Stimulated activated naive B cell treated with anti-CD40 and anti-IgM and Interleukin-4, amounts not matched to agents 10 μg/mL and 1 μg/mL and 100 μg/mL, for 72 hours (primary cell): ENCODE data around the gene MPP4.

Source experiments
- ATAC-seq, 2 donors: fragments of 150-1000 bp; cut with Tn5 transposase; replicated peaks; 2 replicates each; pipeline ENCODE4 v1.10.0; 2021; ENCODE audit warnings: moderate library complexity in 1 of 2
- DNase-seq: peaks from one replicate; pipeline ENCODE4 v3.0.0; 2021
- H3K27ac Mint-ChIP-seq: one replicate; pipeline ENCODE4 v1.8.0; 2022; ENCODE audit warnings: mild to moderate bottlenecking, mixed read lengths
- H3K27me3 Mint-ChIP-seq, 2 donors: one replicate each; pipeline ENCODE4 v1.8.0; 2022; ENCODE audit warnings: mixed read lengths in 2 of 2
- H3K36me3 Mint-ChIP-seq, 2 donors: one replicate each; pipeline ENCODE4 v1.8.0; 2022; ENCODE audit warnings: mixed read lengths in 2 of 2, mild to moderate bottlenecking in 1 of 2
- H3K4me1 Mint-ChIP-seq, 2 donors: one replicate each; pipeline ENCODE4 v1.8.0; 2022; ENCODE audit warnings: mixed read lengths in 2 of 2, mild to moderate bottlenecking in 1 of 2
- H3K4me3 Mint-ChIP-seq, 2 donors: one replicate each; pipeline ENCODE4 v1.8.0; 2022; ENCODE audit warnings: mild to moderate bottlenecking in 2 of 2, mixed read lengths in 2 of 2, moderate library complexity in 1 of 2
- H3K9me3 Mint-ChIP-seq, 2 donors: one replicate each; pipeline ENCODE4 v1.8.0; 2022; ENCODE audit warnings: mixed read lengths in 2 of 2, mild to moderate bottlenecking in 1 of 2

MPP4 gene, protein sequence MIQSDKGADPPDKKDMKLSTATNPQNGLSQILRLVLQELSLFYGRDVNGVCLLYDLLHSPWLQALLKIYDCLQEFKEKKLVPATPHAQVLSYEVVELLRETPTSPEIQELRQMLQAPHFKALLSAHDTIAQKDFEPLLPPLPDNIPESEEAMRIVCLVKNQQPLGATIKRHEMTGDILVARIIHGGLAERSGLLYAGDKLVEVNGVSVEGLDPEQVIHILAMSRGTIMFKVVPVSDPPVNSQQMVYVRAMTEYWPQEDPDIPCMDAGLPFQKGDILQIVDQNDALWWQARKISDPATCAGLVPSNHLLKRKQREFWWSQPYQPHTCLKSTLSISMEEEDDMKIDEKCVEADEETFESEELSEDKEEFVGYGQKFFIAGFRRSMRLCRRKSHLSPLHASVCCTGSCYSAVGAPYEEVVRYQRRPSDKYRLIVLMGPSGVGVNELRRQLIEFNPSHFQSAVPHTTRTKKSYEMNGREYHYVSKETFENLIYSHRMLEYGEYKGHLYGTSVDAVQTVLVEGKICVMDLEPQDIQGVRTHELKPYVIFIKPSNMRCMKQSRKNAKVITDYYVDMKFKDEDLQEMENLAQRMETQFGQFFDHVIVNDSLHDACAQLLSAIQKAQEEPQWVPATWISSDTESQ

DNA sequence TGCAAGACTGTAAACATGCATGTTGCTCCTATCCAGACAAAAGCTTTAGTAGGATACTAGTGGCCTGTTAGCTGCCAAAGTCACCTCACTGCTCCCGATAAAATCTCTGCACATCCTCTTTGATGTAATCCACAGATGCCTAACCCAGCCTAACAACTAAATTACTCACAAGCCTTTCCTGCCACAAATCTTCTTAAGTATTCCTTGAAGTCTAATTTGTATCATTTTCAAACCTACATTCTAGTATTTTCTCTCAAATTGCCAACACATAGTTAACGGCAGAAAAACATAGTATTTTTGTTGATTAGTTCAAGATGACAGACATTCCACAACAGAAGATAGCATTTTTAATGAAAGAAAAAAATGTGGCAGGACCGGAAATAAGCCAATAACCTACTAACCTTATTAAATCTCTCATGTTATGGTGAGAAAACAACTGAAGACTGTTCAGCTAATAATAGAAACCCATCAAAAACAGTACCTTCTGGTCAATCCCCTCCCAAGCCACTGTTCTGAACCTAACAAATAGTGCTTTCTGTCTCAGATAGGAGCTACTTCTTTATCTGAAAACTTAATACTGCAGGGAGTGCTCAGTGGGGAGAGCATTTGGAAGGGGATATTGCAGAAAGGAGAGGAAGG lies at the start of gene MPP4:
Gene MPP4, minus strand, starts transcription at position 57 of the 639 bp plus-strand sequence. CDS start 4,690 bp downstream, outside the sequence.
- no peak within 1 kb of the TSS for H3K27ac Mint-ChIP-seq
- no peaks in the 10 kb centered on the region for H3K27me3 Mint-ChIP-seq
- no peak within 1 kb of the TSS for H3K4me3 Mint-ChIP-seq
- no peaks in the 10 kb centered on the region for H3K4me1 Mint-ChIP-seq
- ATAC-seq = no peak
- H3K36me3 Mint-ChIP-seq = peaks cover 10 to 20% of the 10 kb centered on the region in 2 donors
- DNase-seq = no peak
- H3K9me3 Mint-ChIP-seq = no peaks in the 10 kb centered on the region

DNA sequence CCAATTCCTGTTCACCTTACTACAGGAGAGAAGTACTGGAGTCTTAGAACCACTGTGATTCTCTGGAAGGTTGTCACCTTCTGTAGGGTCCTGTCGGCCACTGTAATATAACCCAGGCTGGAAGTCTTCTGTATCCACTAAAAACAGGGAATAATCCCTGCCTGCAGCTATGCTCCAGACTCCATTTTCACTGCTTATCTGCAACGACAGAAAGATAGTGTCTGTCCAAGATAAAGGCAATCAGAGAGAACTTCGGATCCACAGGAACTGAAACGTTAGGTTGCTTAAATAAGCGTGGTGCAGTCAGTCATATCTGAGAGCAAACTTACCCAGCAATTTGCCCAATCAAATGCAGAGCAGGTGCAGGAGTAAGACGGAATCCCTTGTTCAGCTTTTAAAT lies 48.1 kb upstream of the MPP4 start:
- Mint-ChIP-seq H3K36me3 (peaks cover 26 to 42% of the 10 kb centered on the region in 2 donors), H3K9me3 (no peaks in the 10 kb centered on the region), H3K4me1 (no peaks in the 10 kb centered on the region), H3K27me3 (no peaks in the 10 kb centered on the region), H3K27ac (no peak overlapping the region), H3K4me3 (no peak overlapping the region)
- no peak for DNase-seq
- no peak for ATAC-seq

DNA sequence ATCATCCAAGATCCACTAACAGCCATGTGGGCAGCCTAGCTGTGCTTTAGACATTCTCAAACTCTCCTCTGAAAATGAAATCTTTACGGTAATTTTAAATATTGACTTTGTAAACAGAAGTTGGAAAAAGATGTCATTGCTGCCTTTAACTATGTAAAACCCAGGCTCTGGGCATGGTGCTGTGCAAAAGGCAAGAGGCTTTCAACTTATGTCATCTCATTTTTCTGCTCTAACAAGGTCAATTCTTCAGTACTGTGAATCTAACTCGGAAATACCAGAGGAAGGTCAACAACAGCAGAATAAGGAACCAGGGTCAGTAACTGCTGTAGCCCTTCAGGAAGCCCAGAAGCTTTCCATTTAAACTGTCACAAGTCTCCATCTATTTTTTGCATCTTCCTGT lies 37.0 kb upstream of the MPP4 start:
- DNase-seq (no peak), ATAC-seq (no peak)
- Mint-ChIP-seq H3K4me1 (no peaks in the 10 kb centered on the region), H3K27me3 (no peaks in the 10 kb centered on the region), H3K36me3 (peaks cover 17 to 24% of the 10 kb centered on the region in 2 donors), H3K27ac (no peak overlapping the region), H3K4me3 (no peak overlapping the region), H3K9me3 (no peaks in the 10 kb centered on the region)

DNA sequence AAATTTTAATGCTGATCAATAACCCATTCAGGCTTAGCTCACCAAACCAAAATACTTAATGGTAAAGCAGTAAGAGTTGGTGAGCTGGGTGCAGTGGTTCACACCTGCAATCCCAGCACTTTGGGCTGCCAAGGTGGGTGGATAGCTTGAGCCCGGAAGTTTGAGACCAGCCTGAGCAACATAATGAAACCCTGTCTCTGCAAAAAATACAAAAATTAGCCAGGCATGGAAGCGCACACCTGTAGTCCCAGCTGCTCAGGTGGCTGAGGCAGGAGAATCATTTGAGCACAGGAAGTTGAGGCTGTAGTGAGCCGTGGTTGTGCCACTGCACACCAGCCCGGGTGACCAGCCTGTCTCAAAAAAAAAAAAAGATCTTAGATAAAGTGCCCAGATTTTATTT lies 35.7 kb upstream of the MPP4 start:
- no peaks in the 10 kb centered on the region for H3K4me1 Mint-ChIP-seq
- ATAC-seq (no peak), DNase-seq (no peak)
- no peaks in the 10 kb centered on the region for H3K27me3 Mint-ChIP-seq
- H3K9me3 Mint-ChIP-seq = no peaks in the 10 kb centered on the region
- H3K27ac Mint-ChIP-seq = no peak overlapping the region
- H3K4me3 Mint-ChIP-seq = no peak overlapping the region
- H3K36me3 Mint-ChIP-seq = peaks cover 19 to 26% of the 10 kb centered on the region in 2 donors

DNA sequence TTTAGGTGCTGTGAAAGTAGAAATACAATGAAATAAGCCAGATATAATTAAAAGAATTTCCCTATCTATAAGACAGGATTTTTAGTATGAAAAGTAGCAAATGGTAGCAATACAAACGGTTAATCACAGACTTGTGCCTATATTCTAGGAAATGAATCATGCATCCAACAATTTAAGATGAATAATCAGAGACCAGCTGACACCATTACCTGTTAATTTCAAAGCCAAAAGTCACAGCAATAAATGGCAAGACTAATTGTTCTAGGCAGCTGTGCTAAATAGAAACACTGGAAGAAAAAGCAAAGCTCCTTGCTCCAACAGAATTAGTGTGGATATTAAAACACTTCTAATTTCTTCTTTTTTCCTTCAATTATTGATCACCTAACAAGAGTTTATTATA lies 35.1 kb upstream of the MPP4 start:
- Mint-ChIP-seq H3K9me3 (no peaks in the 10 kb centered on the region), H3K4me3 (no peak overlapping the region), H3K27ac (no peak overlapping the region), H3K27me3 (no peaks in the 10 kb centered on the region), H3K36me3 (peaks cover 16 to 27% of the 10 kb centered on the region in 2 donors), H3K4me1 (no peaks in the 10 kb centered on the region)
- DNase-seq (no peak), ATAC-seq (no peak)

DNA sequence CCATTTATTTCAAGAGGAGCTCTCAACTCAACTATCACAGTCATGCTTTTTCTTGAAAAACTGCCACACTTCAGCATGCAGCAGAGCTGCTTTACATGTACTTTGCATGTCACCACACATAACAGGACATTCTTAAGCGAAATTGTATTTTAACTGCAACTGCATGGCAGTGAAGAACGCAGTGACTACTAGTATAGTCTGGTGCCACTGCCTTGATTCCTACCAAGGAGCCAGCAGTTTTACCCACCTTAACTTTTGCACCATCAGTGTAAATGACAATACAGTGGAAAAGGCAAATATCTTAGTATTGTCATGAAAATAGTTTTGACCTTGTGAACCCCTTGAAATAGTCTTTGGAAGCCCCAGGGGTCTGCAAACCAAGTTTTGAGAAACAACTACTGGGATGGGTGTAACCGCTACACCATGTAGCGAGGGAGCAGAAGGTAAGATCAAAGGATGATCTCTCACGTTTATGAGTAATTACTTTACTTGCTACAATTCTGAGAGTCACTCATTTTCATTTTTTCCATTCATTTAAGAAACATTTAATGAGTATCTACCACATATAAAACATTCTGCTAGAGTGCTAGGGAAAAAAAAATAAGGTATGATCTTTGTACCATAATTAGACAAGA lies 32.3 kb upstream of the MPP4 start:
- no peak overlapping the region for H3K4me3 Mint-ChIP-seq
- no peaks in the 10 kb centered on the region for H3K27me3 Mint-ChIP-seq
- peaks cover 8 to 29% of the 10 kb centered on the region in 2 donors for H3K36me3 Mint-ChIP-seq
- H3K9me3 Mint-ChIP-seq = no peaks in the 10 kb centered on the region
- DNase-seq = no peak
- H3K27ac Mint-ChIP-seq = no peak overlapping the region
- no peaks in the 10 kb centered on the region for H3K4me1 Mint-ChIP-seq
- no peak for ATAC-seq

DNA sequence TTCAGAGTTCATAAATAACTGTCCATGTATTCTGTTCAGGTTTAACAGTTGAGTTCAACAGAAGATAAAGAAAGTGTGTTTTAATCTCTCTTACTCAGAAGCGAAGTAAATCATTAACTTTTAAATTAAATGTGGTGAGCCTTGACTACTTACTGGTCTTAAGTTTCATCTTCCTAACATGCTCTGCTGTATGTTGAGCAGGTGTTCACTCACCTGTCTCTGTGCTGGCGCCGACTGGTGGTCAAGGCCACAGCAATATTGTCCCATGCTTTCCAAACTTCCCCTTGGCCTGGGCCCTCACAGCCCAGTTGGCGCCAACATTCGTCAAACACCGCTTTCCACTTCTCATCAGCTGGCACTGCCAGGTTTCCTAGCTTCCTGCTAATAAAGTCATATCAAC lies 17.0 kb upstream of the MPP4 start:
- DNase-seq (no peak), ATAC-seq (no peak)
- H3K27me3 Mint-ChIP-seq = no peaks in the 10 kb centered on the region
- H3K4me1 Mint-ChIP-seq = no peaks in the 10 kb centered on the region
- no peak overlapping the region for H3K27ac Mint-ChIP-seq
- H3K4me3 Mint-ChIP-seq = no peak overlapping the region
- peaks cover under 1 to 5% of the 10 kb centered on the region in 2 donors for H3K9me3 Mint-ChIP-seq
- H3K36me3 Mint-ChIP-seq = peaks cover 48 to 58% of the 10 kb centered on the region in 2 donors

DNA sequence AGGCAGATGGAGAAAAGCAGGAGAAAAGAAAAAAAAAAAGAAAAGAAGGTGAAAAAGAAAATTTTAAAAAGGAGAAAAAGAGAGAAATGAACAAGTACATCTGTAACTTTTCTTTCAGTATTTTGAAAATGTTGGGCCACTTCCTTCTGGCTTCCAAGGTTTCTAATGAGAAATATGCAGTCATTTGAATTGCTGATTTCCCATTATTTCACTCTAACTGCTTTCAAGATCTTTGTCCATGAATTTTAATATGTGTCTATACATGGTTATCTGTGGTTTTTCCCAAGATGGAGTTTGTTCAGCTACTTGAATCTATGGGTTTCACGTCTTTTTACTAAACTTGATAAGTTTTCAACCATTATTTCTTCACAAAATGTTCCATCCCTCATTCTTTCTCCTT lies 14.3 kb upstream of the MPP4 start:
- no peak for DNase-seq
- no peak for ATAC-seq
- H3K4me3 Mint-ChIP-seq = no peak overlapping the region
- H3K27me3 Mint-ChIP-seq = no peaks in the 10 kb centered on the region
- H3K27ac Mint-ChIP-seq = no peak overlapping the region
- no peaks in the 10 kb centered on the region for H3K4me1 Mint-ChIP-seq
- H3K9me3 Mint-ChIP-seq = no peaks in the 10 kb centered on the region
- H3K36me3 Mint-ChIP-seq = peaks cover 41 to 49% of the 10 kb centered on the region in 2 donors

DNA sequence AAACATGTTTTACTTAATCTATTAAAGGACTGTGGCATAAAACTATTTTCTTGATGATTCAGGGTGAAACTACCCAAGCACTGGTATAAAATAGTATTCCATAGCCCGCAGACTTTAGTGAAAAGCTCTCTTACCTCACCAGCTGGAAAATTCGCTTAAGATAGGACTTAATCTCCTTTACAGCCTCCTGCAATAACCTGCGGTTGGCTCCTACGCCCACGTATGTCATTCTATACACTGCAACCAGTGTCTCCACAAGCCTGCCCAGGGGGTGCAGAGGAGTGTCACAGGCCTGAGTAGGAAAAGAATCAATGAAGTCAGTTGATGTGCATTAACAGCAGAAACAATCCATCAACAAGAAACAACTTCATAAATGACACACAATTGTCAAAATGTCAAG lies 11.3 kb upstream of the MPP4 start:
- ATAC-seq = no peak
- Mint-ChIP-seq H3K4me3 (no peak overlapping the region), H3K9me3 (no peaks in the 10 kb centered on the region), H3K4me1 (no peaks in the 10 kb centered on the region), H3K27me3 (no peaks in the 10 kb centered on the region), H3K27ac (no peak overlapping the region), H3K36me3 (peaks cover 31 to 50% of the 10 kb centered on the region in 2 donors)
- DNase-seq = no peak

DNA sequence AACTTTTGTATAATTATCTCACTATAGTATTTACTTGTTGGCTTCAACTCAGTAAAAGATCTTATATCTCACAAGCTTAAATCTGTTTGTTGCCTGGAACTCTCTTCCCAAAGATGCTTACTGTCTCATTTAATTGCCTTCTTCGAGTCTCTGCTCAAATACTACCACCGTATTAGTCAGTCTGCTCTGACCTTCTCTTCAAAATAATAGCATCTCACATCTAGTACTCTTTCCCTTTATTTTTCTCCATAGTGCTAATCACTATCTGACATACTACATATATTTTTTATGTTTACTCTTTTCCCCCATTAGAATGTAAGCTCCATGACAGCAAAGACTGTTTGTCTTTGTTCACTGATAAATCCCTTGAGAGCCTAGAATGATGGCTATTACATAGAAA lies 10.6 kb upstream of the MPP4 start:
- peaks cover 28 to 50% of the 10 kb centered on the region in 2 donors for H3K36me3 Mint-ChIP-seq

DNA sequence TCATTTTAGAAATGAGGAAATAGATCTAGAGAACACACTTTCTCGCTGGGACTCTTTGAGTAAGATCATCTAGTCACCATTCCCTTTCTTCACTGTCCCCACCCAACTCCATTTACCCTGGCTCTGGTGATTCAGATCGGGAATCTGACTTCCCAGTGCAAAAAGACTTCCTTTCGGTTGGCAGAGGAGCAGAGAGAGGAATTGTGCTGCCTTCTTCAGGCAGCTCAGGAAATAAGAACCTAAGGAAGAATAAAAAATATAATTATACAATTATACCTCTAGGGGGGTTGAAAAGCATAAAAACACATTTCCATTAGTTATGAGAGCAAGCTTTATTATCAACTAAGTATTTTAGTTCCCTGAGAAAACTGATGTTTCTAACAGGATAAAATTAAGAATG lies 9.3 kb upstream of the MPP4 start:
- Mint-ChIP-seq H3K36me3 (peaks cover 23 to 55% of the 10 kb centered on the region in 2 donors), H3K4me1 (no peaks in the 10 kb centered on the region), H3K4me3 (no peak overlapping the region), H3K27ac (no peak overlapping the region), H3K9me3 (no peaks in the 10 kb centered on the region), H3K27me3 (no peaks in the 10 kb centered on the region)
- DNase-seq = no peak
- ATAC-seq = no peak

More for the DNA sequence above, 10.6 kb upstream of the MPP4 start:
- Mint-ChIP-seq H3K27me3 (no peaks in the 10 kb centered on the region), H3K4me3 (no peak overlapping the region), H3K4me1 (no peaks in the 10 kb centered on the region), H3K9me3 (no peaks in the 10 kb centered on the region), H3K27ac (no peak overlapping the region)
- ATAC-seq (no peak), DNase-seq (no peak)

DNA sequence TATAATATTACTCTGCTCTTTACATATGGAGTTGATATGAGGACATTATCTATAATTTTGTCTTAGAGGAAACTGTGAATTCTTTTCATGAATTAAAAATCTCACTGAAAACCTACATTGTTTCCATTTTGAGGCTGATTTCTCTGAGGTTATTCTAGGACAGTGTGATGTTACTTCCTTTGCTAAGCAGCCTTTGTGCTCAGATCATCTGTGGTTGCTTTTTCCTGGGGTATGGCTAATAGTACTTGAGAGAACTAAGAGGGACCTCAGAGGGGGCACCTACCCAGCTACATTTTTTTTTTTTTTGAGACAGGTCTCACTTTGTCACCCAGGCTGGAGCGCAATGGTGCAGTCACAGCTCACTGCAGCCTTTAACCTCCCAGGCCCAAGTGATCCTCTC lies 8.7 kb upstream of the MPP4 start:
- peaks cover 25 to 52% of the 10 kb centered on the region in 2 donors for H3K36me3 Mint-ChIP-seq
- H3K4me3 Mint-ChIP-seq = no peak overlapping the region
- no peak for ATAC-seq
- no peaks in the 10 kb centered on the region for H3K9me3 Mint-ChIP-seq
- no peaks in the 10 kb centered on the region for H3K27me3 Mint-ChIP-seq
- H3K4me1 Mint-ChIP-seq = no peaks in the 10 kb centered on the region
- H3K27ac Mint-ChIP-seq = no peak overlapping the region
- DNase-seq = no peak

DNA sequence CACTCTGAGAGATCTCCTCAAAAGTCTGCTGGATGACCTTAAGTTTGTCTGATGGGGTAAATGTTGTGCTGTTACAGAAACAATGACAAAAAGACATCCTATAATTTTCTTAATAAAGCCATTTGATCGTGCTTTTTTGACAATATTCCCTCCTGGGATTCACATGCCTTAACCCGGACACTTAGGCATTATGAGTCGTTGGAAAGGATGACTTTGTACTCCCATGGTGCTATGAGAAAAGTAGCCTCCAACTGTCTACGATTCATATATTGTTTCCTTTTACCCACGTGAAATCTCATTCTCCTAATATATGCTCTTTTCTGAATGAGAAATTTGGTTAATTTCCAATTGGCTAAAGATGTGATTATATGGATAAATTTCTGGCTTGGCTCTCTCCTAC lies 6.1 kb upstream of the MPP4 start:
- DNase-seq = no peak
- no peak for ATAC-seq
- peaks cover 25 to 51% of the 10 kb centered on the region in 2 donors for H3K36me3 Mint-ChIP-seq
- no peak overlapping the region for H3K27ac Mint-ChIP-seq
- H3K4me1 Mint-ChIP-seq = no peaks in the 10 kb centered on the region
- H3K4me3 Mint-ChIP-seq = no peak overlapping the region
- H3K9me3 Mint-ChIP-seq = no peaks in the 10 kb centered on the region
- no peaks in the 10 kb centered on the region for H3K27me3 Mint-ChIP-seq

DNA sequence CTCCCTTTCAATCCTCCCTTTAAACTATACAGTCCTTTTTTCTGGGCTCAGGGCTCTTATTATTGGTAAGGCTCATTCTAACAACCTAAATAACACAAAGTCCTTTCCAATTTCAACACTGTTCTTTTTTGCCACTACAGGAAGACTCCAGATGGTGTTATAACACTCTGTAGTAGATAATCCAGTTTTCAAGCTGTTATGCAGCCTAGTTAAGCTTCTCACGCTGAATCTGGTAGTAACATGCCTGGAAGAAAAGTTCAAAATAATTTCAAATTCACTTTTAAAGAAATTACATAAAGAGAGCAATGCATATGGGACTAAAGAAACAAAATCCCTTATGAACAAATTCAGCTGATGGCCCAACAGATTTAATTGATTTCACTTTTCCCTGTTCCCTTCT lies 3.2 kb upstream of the MPP4 start:
- Mint-ChIP-seq H3K9me3 (no peaks in the 10 kb centered on the region), H3K27me3 (no peaks in the 10 kb centered on the region), H3K36me3 (peaks cover 15 to 36% of the 10 kb centered on the region in 2 donors), H3K4me1 (no peaks in the 10 kb centered on the region), H3K27ac (no peak overlapping the region), H3K4me3 (no peak overlapping the region)
- DNase-seq (no peak), ATAC-seq (no peak)
